Keratinocyte (primary cell): ENCODE data around the gene BCAM. TPM values are rescaled to one million over a fixed set of nuclear protein-coding genes. Genes with fewer than 3 reads are reported as not detected.
"Not testable (repeated sequence)": the region's sequence is repeated elsewhere in the genome, so short reads cannot be mapped to it uniquely, and the experiment has no call there.

Experiments
- DNase-seq: peaks from one replicate; pipeline ENCODE4 v3.0.0-alpha.2; 2011; ENCODE audit warnings: low read depth, missing footprints, low spot score
- FAIRE-seq: peaks from 2 replicates; lab custom pipeline; 2011; peaks lifted over from hg19 to GRCh38; lab: Jason Lieb, UNC
- H2AFZ ChIP-seq: 2 replicates; pipeline ENCODE4 v1.6.0; 2012; ENCODE audit warnings: low read length, control low read depth, inconsistent platforms; ENCODE audit not compliant: control insufficient read depth
- H3K27ac ChIP-seq: 2 replicates; pipeline ENCODE4 v1.5.1; 2011; ENCODE audit warnings: low read length; ENCODE audit not compliant: control insufficient read depth, insufficient read depth
- H3K27me3 ChIP-seq: 3 replicates; pipeline ENCODE4 v1.6.0; 2011; ENCODE audit warnings: low read length; ENCODE audit not compliant: control insufficient read depth, insufficient read depth; ENCODE audit errors: extremely low read depth
- H3K36me3 ChIP-seq, 2 experiments: 2 replicates in 1 of 2; 3 replicates in 1 of 2; pipeline ENCODE4 v1.5.1; 2011; ENCODE audit warnings: low read length in 2 of 2, mild to moderate bottlenecking in 1 of 2; ENCODE audit not compliant: control insufficient read depth in 2 of 2, insufficient read depth in 2 of 2; ENCODE audit errors: extremely low read depth in 1 of 2
- H3K4me1 ChIP-seq: 3 replicates; pipeline ENCODE4 v1.5.1; 2011; ENCODE audit warnings: low read length; ENCODE audit not compliant: control insufficient read depth, insufficient read depth; ENCODE audit errors: extremely low read depth
- H3K4me2 ChIP-seq: 3 replicates; pipeline ENCODE4 v1.6.0; 2011; ENCODE audit warnings: low read depth, low read length; ENCODE audit not compliant: control insufficient read depth, insufficient read depth; ENCODE audit errors: extremely low read depth
- H3K4me3 ChIP-seq, 3 experiments: fragments of 200-600 bp in 1 of 3; sonication (generic) in 1 of 3; 2 replicates in 2 of 3; 3 replicates in 1 of 3; pipeline ENCODE4 v1.5.1; 2011 to 2016; ENCODE audit warnings: low read length in 3 of 3, mild to moderate bottlenecking in 3 of 3, control low read depth in 2 of 3, inconsistent platforms in 1 of 3, low read depth in 1 of 3, mixed read lengths in 1 of 3, mixed run types in 1 of 3, moderate library complexity in 1 of 3; ENCODE audit not compliant: control insufficient read depth in 2 of 3, insufficient read depth in 2 of 3; ENCODE audit errors: extremely low read depth in 1 of 3
- H3K79me2 ChIP-seq: 2 replicates; pipeline ENCODE4 v1.6.0; 2012; ENCODE audit warnings: low read length; ENCODE audit not compliant: control insufficient read depth, insufficient read depth
- H3K9ac ChIP-seq: 3 replicates; pipeline ENCODE4 v1.6.0; 2011; ENCODE audit warnings: low read length; ENCODE audit not compliant: control insufficient read depth, insufficient read depth; ENCODE audit errors: extremely low read depth
- H3K9me1 ChIP-seq: 3 replicates; pipeline ENCODE4 v1.6.0; 2011; ENCODE audit warnings: low read length; ENCODE audit not compliant: control insufficient read depth, insufficient read depth; ENCODE audit errors: extremely low read depth
- H3K9me3 ChIP-seq: 2 replicates; pipeline ENCODE4 v1.5.1; 2012; ENCODE audit warnings: low read depth, low read length; ENCODE audit not compliant: control insufficient read depth
- H4K20me1 ChIP-seq: 3 replicates; pipeline ENCODE4 v1.6.0; 2011; ENCODE audit warnings: low read length; ENCODE audit not compliant: control insufficient read depth, insufficient read depth; ENCODE audit errors: extremely low read depth
- CTCF ChIP-seq, 3 experiments: IDR thresholded peaks in 1 of 3; conservative IDR thresholded peaks in 1 of 3; optimal IDR thresholded peaks in 1 of 3; 2 replicates in 2 of 3; 3 replicates in 1 of 3; pipeline versions ENCODE3 to v1.5.1; 2011; ENCODE audit warnings: low read length in 3 of 3, mild to moderate bottlenecking in 3 of 3, moderate library complexity in 2 of 3, control low read depth in 1 of 3, inconsistent platforms in 1 of 3; ENCODE audit not compliant: insufficient read depth in 2 of 3; ENCODE audit errors: extremely low read depth in 1 of 3
- EZH2 ChIP-seq: IDR thresholded peaks from one replicate; pipeline ENCODE4 v1.6.1; 2012; ENCODE audit warnings: inconsistent platforms, mild to moderate bottlenecking, low read length, moderate library complexity
- dilution Hi-C: fragments of 300-500 bp; cut with MboI; formaldehyde crosslinking; loops from one replicate; pipeline ENCODE4 v1.7.0; 2020; ENCODE audit warnings: low sequenced_read_pairs; ENCODE audit not compliant: extremely low pct_ligation_motif_present
- polyA plus RNA-seq, 5 experiments: library from polyadenylated mRNA; depleted of rRNA in 3 of 5; stranded (reverse) in 3 of 5; stranded (forward) in 1 of 5; unstranded in 1 of 5; fragments of >200 nt; gene quantifications; 1 replicate in 1 of 5; 2 replicates in 3 of 5; 3 replicates in 1 of 5; pipeline versions ENCODE4 v1.2.1 to v1.2.3, GENCODE V29; 2011 to 2012; ENCODE audit warnings: missing spikeins in 2 of 5, low read depth in 1 of 5, low replicate concordance in 1 of 5

The BCAM gene
- polyA plus RNA-seq, 1 donor (not counting 4 experiments of a cell fraction or from before 2014, with no cell fraction given), result 13.6 TPM

- DNase-seq, result no peak
- H3K27me3 ChIP-seq, result no peaks in the 10 kb centered on the region
- no peak overlapping the region for H3K27ac ChIP-seq
- peaks cover 36% of the 10 kb centered on the region for H3K79me2 ChIP-seq
- H3K4me1 ChIP-seq, result peaks cover 47% of the 10 kb centered on the region
- H4K20me1 ChIP-seq, result peaks cover 5% of the 10 kb centered on the region
- FAIRE-seq, result no peak
- peak overlapping the region; percentile 90 for H3K4me2 ChIP-seq
- TF ChIP-seq CTCF (optimal IDR thresholded peaks at IDR 0.05 in 1 of 3, IDR thresholded peaks at IDR 0.05 in 1 of 3, conservative IDR thresholded peaks at IDR 0.05 in 1 of 3; ENCODE audit: extremely low read depth in 1 of 3, insufficient read depth in 2 of 3, low read length in 3 of 3) (no peak), EZH2 (no peak)
- H3K36me3 ChIP-seq, result peaks cover 10 to 31% of the 10 kb centered on the region in 2 experiments
- no peak overlapping the region for H2AFZ ChIP-seq
- H3K9me3 ChIP-seq, result no peaks in the 10 kb centered on the region
- H3K9me1 ChIP-seq, result peaks cover 4% of the 10 kb centered on the region
- H3K9ac ChIP-seq, result peak overlapping the region; percentile 47
- dilution Hi-C loops, result no loop called here
- H3K4me3 ChIP-seq, result peak overlapping the region; percentile 64 to 95 (median 71)
These were observed 29.8 kb upstream of the BCAM start for GRCh38 chr19:44779150-44779549.

- Histone ChIP-seq H3K4me1 (peaks cover 24% of the 10 kb centered on the region), H3K79me2 (peaks cover 36% of the 10 kb centered on the region), H3K36me3 (peaks cover 12 to 37% of the 10 kb centered on the region in 2 experiments)
- H2AFZ ChIP-seq, H3K9ac ChIP-seq, H3K4me3 ChIP-seq, H3K27ac ChIP-seq, H3K4me2 ChIP-seq, H4K20me1 ChIP-seq, H3K27me3 ChIP-seq, dilution Hi-C loops, H3K9me1 ChIP-seq, H3K9me3 ChIP-seq, FAIRE-seq, DNase-seq: not testable (repeated sequence)
These were observed 27.2 kb upstream of the BCAM start for GRCh38 chr19:44781694-44782093.

- Histone ChIP-seq H3K4me2 (no peak overlapping the region), H3K9me1 (peaks cover 4% of the 10 kb centered on the region), H3K27ac (no peak overlapping the region), H4K20me1 (peaks cover 5% of the 10 kb centered on the region), H3K27me3 (no peaks in the 10 kb centered on the region), H2AFZ (no peak overlapping the region), H3K79me2 (peaks cover 35% of the 10 kb centered on the region), H3K4me3 (no peak overlapping the region), H3K36me3 (peaks cover 13 to 37% of the 10 kb centered on the region in 2 experiments), H3K9ac (no peak overlapping the region), H3K9me3 (no peaks in the 10 kb centered on the region), H3K4me1 (peaks cover 22% of the 10 kb centered on the region)
- dilution Hi-C loops, result no loop called here
- FAIRE-seq (no peak), DNase-seq (no peak)
- TF ChIP-seq EZH2 (no peak), CTCF (optimal IDR thresholded peaks at IDR 0.05 in 1 of 3, IDR thresholded peaks at IDR 0.05 in 1 of 3, conservative IDR thresholded peaks at IDR 0.05 in 1 of 3; ENCODE audit: extremely low read depth in 1 of 3, insufficient read depth in 2 of 3, low read length in 3 of 3) (no peak)
These were observed 26.2 kb upstream of the BCAM start for GRCh38 chr19:44782729-44783128.
